GM23338 (cell line): ENCODE results near the gene MAP4K4. TPM values are rescaled to one million over a fixed set of nuclear protein-coding genes. Genes with fewer than 3 reads are reported as not detected.

Source experiments
- ATAC-seq: fragments of 200-7000 bp; cut with Tn5 transposase; 3 replicates; pipeline ENCODE4 v1.9.1; 2020
- DNase-seq: peaks from one replicate; pipeline ENCODE4 v3.0.0-alpha.2; 2015; ENCODE audit warnings: low spot score
- H2AFZ ChIP-seq: fragments of 200-600 bp; sonication (generic); 2 replicates; pipeline ENCODE4 v1.8.0; 2016; ENCODE audit warnings: antibody characterized with exemption, mild to moderate bottlenecking, moderate library complexity
- H3F3A ChIP-seq: fragments of 200-600 bp; sonication (generic); replicated peaks from 2 replicates; pipeline ENCODE4 v1.8.0; 2017; ENCODE audit warnings: antibody characterized with exemption, mixed run types, low read depth
- H3K27ac ChIP-seq: fragments of 200-600 bp; sonication (generic); 2 replicates; pipeline ENCODE4 v1.6.1; 2016; ENCODE audit warnings: low read depth
- H3K27me3 ChIP-seq: fragments of 200-600 bp; sonication (generic); 2 replicates; pipeline ENCODE4 v1.8.0; 2016; ENCODE audit warnings: mild to moderate bottlenecking, mixed run types, moderate library complexity; ENCODE audit not compliant: insufficient read depth
- H3K36me3 ChIP-seq: fragments of 200-600 bp; sonication (generic); 2 replicates; pipeline ENCODE4 v1.8.0; 2016; ENCODE audit warnings: mild to moderate bottlenecking; ENCODE audit not compliant: insufficient read depth
- H3K4me1 ChIP-seq: fragments of 200-600 bp; sonication (generic); 2 replicates; pipeline ENCODE4 v1.8.0; 2016; ENCODE audit warnings: mild to moderate bottlenecking, moderate library complexity; ENCODE audit not compliant: insufficient read depth
- H3K4me2 ChIP-seq: fragments of 200-600 bp; sonication (generic); 2 replicates; pipeline ENCODE4 v1.7.1; 2017; ENCODE audit warnings: mixed run types
- H3K4me3 ChIP-seq: fragments of 200-600 bp; sonication (generic); 2 replicates; pipeline ENCODE4 v1.6.1; 2016; ENCODE audit warnings: mixed run types
- H3K79me2 ChIP-seq: fragments of 200-600 bp; sonication (generic); replicated peaks from 2 replicates; pipeline ENCODE4 v1.8.0; 2017; ENCODE audit warnings: mild to moderate bottlenecking; ENCODE audit not compliant: insufficient read depth
- H3K9me2 ChIP-seq: fragments of 200-600 bp; sonication (generic); 2 replicates; pipeline ENCODE4 v1.8.0; 2017; ENCODE audit not compliant: insufficient read depth
- H4K20me1 ChIP-seq: fragments of 200-600 bp; sonication (generic); replicated peaks from 2 replicates; pipeline ENCODE4 v1.8.0; 2017; ENCODE audit warnings: mild to moderate bottlenecking; ENCODE audit not compliant: insufficient read depth
- H3K27ac Mint-ChIP-seq: 2 replicates; pipeline ENCODE4 v1.8.0; 2020; ENCODE audit warnings: inconsistent platforms, mild to moderate bottlenecking, moderate library complexity, mixed read lengths
- H3K27me3 Mint-ChIP-seq: 3 replicates; pipeline ENCODE4 v1.8.0; 2022; ENCODE audit warnings: low read depth, mild to moderate bottlenecking, moderate library complexity, mixed read lengths, inconsistent platforms; ENCODE audit not compliant: insufficient read depth, poor library complexity
- H3K36me3 Mint-ChIP-seq: 3 replicates; pipeline ENCODE4 v1.8.0; 2021; ENCODE audit warnings: low read depth, mild to moderate bottlenecking, inconsistent platforms, moderate library complexity, mixed read lengths
- H3K4me1 Mint-ChIP-seq: 3 replicates; pipeline ENCODE4 v1.8.0; 2020; ENCODE audit warnings: mild to moderate bottlenecking, inconsistent platforms, mixed read lengths
- H3K4me3 Mint-ChIP-seq: 3 replicates; pipeline ENCODE4 v1.8.0; 2021; ENCODE audit warnings: moderate library complexity, mild to moderate bottlenecking, inconsistent platforms, mixed read lengths
- H3K9me3 Mint-ChIP-seq: 3 replicates; pipeline ENCODE4 v1.8.0; 2020; ENCODE audit warnings: moderate library complexity, mild to moderate bottlenecking, inconsistent platforms, mixed read lengths
- CREB1 ChIP-seq: fragments of 250-450 bp; sonication (Bioruptor Pico); IDR thresholded peaks from 2 replicates; pipeline ENCODE4 v1.5.0; 2020; ENCODE audit warnings: low read depth, mild to moderate bottlenecking, moderate library complexity
- EZH2 ChIP-seq: fragments of 200-600 bp; sonication (generic); IDR thresholded peaks from one replicate; pipeline ENCODE4 v1.8.0; 2017; ENCODE audit warnings: antibody characterized with exemption, mild to moderate bottlenecking, low read depth; ENCODE audit not compliant: unreplicated experiment
- EZH2phosphoT487 ChIP-seq: fragments of 200-600 bp; sonication (generic); IDR thresholded peaks from one replicate; pipeline ENCODE4 v1.8.1; 2018; ENCODE audit warnings: antibody characterized with exemption; ENCODE audit not compliant: unreplicated experiment
- JUNB ChIP-seq: IDR thresholded peaks from one replicate; pipeline ENCODE4 v1.6.1; 2016; ENCODE audit warnings: antibody characterized with exemption; ENCODE audit not compliant: unreplicated experiment
- NANOG ChIP-seq: IDR thresholded peaks from 2 replicates; pipeline ENCODE4 v1.6.1; 2016; ENCODE audit warnings: antibody characterized with exemption, borderline replicate concordance
- STAT1 ChIP-seq: IDR thresholded peaks from one replicate; pipeline ENCODE4 v1.6.1; 2016; ENCODE audit warnings: antibody characterized with exemption; ENCODE audit not compliant: unreplicated experiment
- ZNF114 ChIP-seq: fragments of 250-450 bp; sonication (Bioruptor Pico); IDR thresholded peaks from 2 replicates; pipeline ENCODE4 v1.5.0; 2020; ENCODE audit warnings: mild to moderate bottlenecking, moderate library complexity
- ZNF331 ChIP-seq: fragments of 250-450 bp; sonication (Bioruptor Pico); IDR thresholded peaks from 2 replicates; pipeline ENCODE4 v1.5.0; 2020; ENCODE audit warnings: low read depth, mild to moderate bottlenecking, moderate library complexity
- ZNF462 ChIP-seq: fragments of 250-450 bp; sonication (Bioruptor Pico); IDR thresholded peaks from 2 replicates; pipeline ENCODE4 v1.5.0; 2020; ENCODE audit warnings: mild to moderate bottlenecking, moderate library complexity
- polyA plus RNA-seq: library from polyadenylated mRNA; unstranded; fragments of >200 nt; fragmentation: Nextera tagmentation; extraction: Ambion mirVana; gene quantifications from 2 replicates; pipeline ENCODE4 v1.2.1, GENCODE V29; 2016
- total RNA-seq: library from RNA; depleted of rRNA; stranded (reverse); fragments of >200 nt; shearing (Covaris generic); gene quantifications from 2 replicates; pipeline ENCODE4 v1.2.3, GENCODE V29; 2014
- TF ChIP-seq, protein P1 (sequence below), 2 experiments: fragments of 200-600 bp in 1 of 2; sonication (generic) in 1 of 2; conservative IDR thresholded peaks; 2 replicates each; pipeline versions ENCODE4 v1.5.1 to v1.6.1; 2016 to 2017; ENCODE audit warnings: antibody characterized with exemption in 2 of 2, low read depth in 2 of 2, mild to moderate bottlenecking in 2 of 2, moderate library complexity in 1 of 2
- TF ChIP-seq, protein P2 (sequence below): IDR thresholded peaks from 2 replicates; pipeline ENCODE4 v1.6.1; 2016; ENCODE audit warnings: antibody characterized with exemption

Gene MAP4K4
- total and polyA plus RNA-seq, 2 experiments from 2014 or later: 34.6 to 99.2 TPM

GRCh38 chr2:101847661-101848339 is 150.3 kb downstream of the MAP4K4 start (continued):
- TF ChIP-seq, protein P1, sequence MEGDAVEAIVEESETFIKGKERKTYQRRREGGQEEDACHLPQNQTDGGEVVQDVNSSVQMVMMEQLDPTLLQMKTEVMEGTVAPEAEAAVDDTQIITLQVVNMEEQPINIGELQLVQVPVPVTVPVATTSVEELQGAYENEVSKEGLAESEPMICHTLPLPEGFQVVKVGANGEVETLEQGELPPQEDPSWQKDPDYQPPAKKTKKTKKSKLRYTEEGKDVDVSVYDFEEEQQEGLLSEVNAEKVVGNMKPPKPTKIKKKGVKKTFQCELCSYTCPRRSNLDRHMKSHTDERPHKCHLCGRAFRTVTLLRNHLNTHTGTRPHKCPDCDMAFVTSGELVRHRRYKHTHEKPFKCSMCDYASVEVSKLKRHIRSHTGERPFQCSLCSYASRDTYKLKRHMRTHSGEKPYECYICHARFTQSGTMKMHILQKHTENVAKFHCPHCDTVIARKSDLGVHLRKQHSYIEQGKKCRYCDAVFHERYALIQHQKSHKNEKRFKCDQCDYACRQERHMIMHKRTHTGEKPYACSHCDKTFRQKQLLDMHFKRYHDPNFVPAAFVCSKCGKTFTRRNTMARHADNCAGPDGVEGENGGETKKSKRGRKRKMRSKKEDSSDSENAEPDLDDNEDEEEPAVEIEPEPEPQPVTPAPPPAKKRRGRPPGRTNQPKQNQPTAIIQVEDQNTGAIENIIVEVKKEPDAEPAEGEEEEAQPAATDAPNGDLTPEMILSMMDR (conservative IDR thresholded peaks at IDR 0.05; ENCODE audit: low read depth in 2 of 2): no peak
- TF ChIP-seq EZH2: no peak
- no peak for TF ChIP-seq EZH2phosphoT487
- TF ChIP-seq JUNB: no peak
- TF ChIP-seq STAT1: no peak
- no peak for TF ChIP-seq NANOG
- TF ChIP-seq, protein P2, sequence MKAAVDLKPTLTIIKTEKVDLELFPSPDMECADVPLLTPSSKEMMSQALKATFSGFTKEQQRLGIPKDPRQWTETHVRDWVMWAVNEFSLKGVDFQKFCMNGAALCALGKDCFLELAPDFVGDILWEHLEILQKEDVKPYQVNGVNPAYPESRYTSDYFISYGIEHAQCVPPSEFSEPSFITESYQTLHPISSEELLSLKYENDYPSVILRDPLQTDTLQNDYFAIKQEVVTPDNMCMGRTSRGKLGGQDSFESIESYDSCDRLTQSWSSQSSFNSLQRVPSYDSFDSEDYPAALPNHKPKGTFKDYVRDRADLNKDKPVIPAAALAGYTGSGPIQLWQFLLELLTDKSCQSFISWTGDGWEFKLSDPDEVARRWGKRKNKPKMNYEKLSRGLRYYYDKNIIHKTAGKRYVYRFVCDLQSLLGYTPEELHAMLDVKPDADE: no peak
- TF ChIP-seq ZNF114 (CRISPR knock-in tag): no peak

GRCh38 chr2:101848769-101849410 is 151.4 kb downstream of the MAP4K4 start:
- no peaks in the 10 kb centered on the region for H3K27me3 ChIP-seq
- Mint-ChIP-seq H3K27me3 (no peaks in the 10 kb centered on the region), H3K9me3 (no peaks in the 10 kb centered on the region), H3K36me3 (peaks cover 11% of the 10 kb centered on the region), H3K4me3 (no peak overlapping the region), H3K27ac (peak overlapping the region; percentile 71), H3K4me1 (peaks cover 5% of the 10 kb centered on the region; the same call in 2 of the 3 replicates)
- ATAC-seq: no peak; the same call in 2 of the 3 replicates
- no peak overlapping the region for H3K27ac ChIP-seq
- H3K4me2 ChIP-seq: no peak overlapping the region
- H3K9me2 ChIP-seq: no peaks in the 10 kb centered on the region
- H3K36me3 ChIP-seq: peaks cover 22% of the 10 kb centered on the region
- 0 out of 2 replicates have a peak, but pooled peaks cover 3% of the 10 kb centered on the region for H3F3A ChIP-seq
- no peaks in the 10 kb centered on the region for H3K4me1 ChIP-seq
- DNase-seq: no peak
- H3K4me3 ChIP-seq: no peak overlapping the region
- H3K79me2 ChIP-seq: 0 out of 2 replicates have a peak, but pooled peaks cover 11% of the 10 kb centered on the region
- H4K20me1 ChIP-seq: no peaks in the 10 kb centered on the region; the same call in 1 of the 2 replicates
- H2AFZ ChIP-seq: no peak overlapping the region
- TF ChIP-seq ZNF114 (CRISPR knock-in tag): no peak
- no peak for TF ChIP-seq CREB1 (CRISPR knock-in tag)
- no peak for TF ChIP-seq ZNF331 (CRISPR knock-in tag)
- TF ChIP-seq ZNF462 (CRISPR knock-in tag): no peak
- TF ChIP-seq, protein P2: no peak
- no peak for TF ChIP-seq EZH2phosphoT487
